GM18517 (cell line): ENCODE data around the gene ITIH5.

Experiments used
- ATAC-seq: cut with Tn5 transposase; IDR thresholded peaks from one replicate; pipeline ENCODE4 v1.9.1; 2021; ENCODE audit warnings: mild to moderate bottlenecking, moderate library complexity; ENCODE audit not compliant: unreplicated experiment

ITIH5 gene

GRCh38 chr10:7587168-7587864 is 79.5 kb downstream of the ITIH5 start:
- ATAC-seq, result no peak

GRCh38 chr10:7585228-7585627 is 81.5 kb downstream of the ITIH5 start:
- no peak for ATAC-seq

GRCh38 chr10:7583626-7584025 is 83.1 kb downstream of the ITIH5 start:
- no peak for ATAC-seq

- ATAC-seq, result no peak
These were observed 86.2 kb downstream of the ITIH5 start for GRCh38 chr10:7580520-7580919.

GRCh38 chr10:7579681-7580080 is 87.1 kb downstream of the ITIH5 start:
- ATAC-seq, result no peak

- ATAC-seq, result no peak
These were observed 89.2 kb downstream of the ITIH5 start for GRCh38 chr10:7577579-7577978.

- ATAC-seq, result no peak
These were observed 89.6 kb downstream of the ITIH5 start for GRCh38 chr10:7577176-7577575.

- ATAC-seq, result no peak
These were observed 90.4 kb downstream of the ITIH5 start for GRCh38 chr10:7576340-7576739.

GRCh38 chr10:7572391-7572790 is 94.4 kb downstream of the ITIH5 start:
- ATAC-seq, result no peak

GRCh38 chr10:7571981-7572380 is 94.8 kb downstream of the ITIH5 start:
- ATAC-seq, result no peak

GRCh38 chr10:7567911-7568620 is 98.7 kb downstream of the ITIH5 start:
- no peak for ATAC-seq

GRCh38 chr10:7566891-7567290 is 99.9 kb downstream of the ITIH5 start:
- ATAC-seq, result no peak

- ATAC-seq, result no peak
These were observed 100.9 kb downstream of the ITIH5 start for GRCh38 chr10:7565871-7566270.

GRCh38 chr10:7563770-7564169 is 103.0 kb downstream of the ITIH5 start:
- ATAC-seq, result no peak

GRCh38 chr10:7563368-7563767 is 103.4 kb downstream of the ITIH5 start:
- no peak for ATAC-seq

GRCh38 chr10:7561985-7562384 is 104.8 kb downstream of the ITIH5 start:
- no peak for ATAC-seq

GRCh38 chr10:7561216-7561893 is 105.4 kb downstream of the ITIH5 start:
- no peak for ATAC-seq

- ATAC-seq, result no peak
These were observed 106.2 kb downstream of the ITIH5 start for GRCh38 chr10:7560519-7560918.

GRCh38 chr10:7559386-7559785 is 107.4 kb downstream of the ITIH5 start:
- ATAC-seq, result no peak

GRCh38 chr10:7558036-7558435 is 108.7 kb downstream of the ITIH5 start:
- ATAC-seq, result no peak

- ATAC-seq, result no peak
These were observed 113.2 kb downstream of the ITIH5 start for GRCh38 chr10:7553531-7553930.
